Liver (tissue), 9 donors: ENCODE measurements around the gene ZKSCAN4. TPM values are rescaled to one million over a fixed set of nuclear protein-coding genes. Genes with fewer than 3 reads are reported as not detected.

ENCODE experiments used
- DNase-seq: peaks from one replicate; pipeline ENCODE4 v3.0.0-alpha.2; 2017; ENCODE audit warnings: low spot score
- H3K27ac ChIP-seq, 2 donors: one replicate each; pipeline ENCODE4 v1.7.0; 2013; ENCODE audit warnings: inconsistent platforms in 2 of 2, low read length in 2 of 2, control low read depth in 1 of 2, low read depth in 1 of 2, mild to moderate bottlenecking in 1 of 2
- H3K27me3 ChIP-seq, 4 donors: one replicate each; pipeline versions ENCODE4 v1.6.1 to v1.7.0; 2013; ENCODE audit warnings: low read length in 3 of 4, inconsistent platforms in 1 of 4, mild to moderate bottlenecking in 1 of 4, moderate library complexity in 1 of 4; ENCODE audit not compliant: control insufficient read depth in 4 of 4, insufficient read depth in 4 of 4
- H3K36me3 ChIP-seq, 4 donors: one replicate each; pipeline versions ENCODE4 v1.6.1 to v1.7.0; 2013; ENCODE audit warnings: low read length in 3 of 4, mild to moderate bottlenecking in 3 of 4, low read depth in 1 of 4, moderate library complexity in 1 of 4; ENCODE audit not compliant: control insufficient read depth in 4 of 4, insufficient read depth in 3 of 4
- H3K4me1 ChIP-seq, 4 donors: one replicate each; pipeline versions ENCODE4 v1.6.1 to v1.7.0; 2013; ENCODE audit warnings: low read length in 3 of 4, mild to moderate bottlenecking in 3 of 4, moderate library complexity in 1 of 4; ENCODE audit not compliant: control insufficient read depth in 4 of 4, insufficient read depth in 4 of 4
- H3K4me3 ChIP-seq, 3 donors: one replicate each; pipeline versions ENCODE4 v1.6.1 to v1.7.0; 2013; ENCODE audit warnings: low read length in 3 of 3, control low read depth in 1 of 3, low read depth in 1 of 3, mild to moderate bottlenecking in 1 of 3
- H3K9ac ChIP-seq, 2 donors: one replicate each; pipeline ENCODE4 v1.7.0; 2013; ENCODE audit warnings: low read length in 2 of 2, mild to moderate bottlenecking in 2 of 2, moderate library complexity in 2 of 2, control low read depth in 1 of 2, low read depth in 1 of 2
- H3K9me3 ChIP-seq, 4 donors: one replicate each; pipeline versions ENCODE4 v1.6.1 to v1.7.0; 2013; ENCODE audit warnings: low read length in 3 of 4; ENCODE audit not compliant: control insufficient read depth in 4 of 4
- EGR1 ChIP-seq, 2 donors: IDR thresholded peaks; 2 replicates each; pipeline ENCODE4 v1.6.1; 2016 to 2018; ENCODE audit warnings: antibody characterized with exemption in 2 of 2, low read depth in 2 of 2
- FOXA1 ChIP-seq: IDR thresholded peaks from 2 replicates; pipeline ENCODE4 v1.6.1; 2016; ENCODE audit warnings: antibody characterized with exemption
- FOXA2 ChIP-seq: IDR thresholded peaks from 2 replicates; pipeline ENCODE4 v1.6.1; 2016; ENCODE audit warnings: antibody characterized with exemption
- GABPA ChIP-seq, 2 donors: IDR thresholded peaks in 1 of 2; conservative IDR thresholded peaks in 1 of 2; 2 replicates each; pipeline ENCODE4 v1.6.1; 2016; ENCODE audit warnings: antibody characterized with exemption in 2 of 2, mild to moderate bottlenecking in 1 of 2, moderate library complexity in 1 of 2
- HNF4A ChIP-seq, 2 donors: conservative IDR thresholded peaks; 2 replicates each; pipeline ENCODE4 v1.6.1; 2016; ENCODE audit warnings: antibody characterized with exemption in 2 of 2, mild to moderate bottlenecking in 2 of 2
- HNF4G ChIP-seq: IDR thresholded peaks from 2 replicates; pipeline ENCODE4 v1.6.1; 2016; ENCODE audit warnings: antibody characterized with exemption
- JUND ChIP-seq, 2 donors: IDR thresholded peaks; 2 replicates each; pipeline ENCODE4 v1.6.1; 2016; ENCODE audit warnings: antibody characterized with exemption in 2 of 2
- NR2F2 ChIP-seq: IDR thresholded peaks from 2 replicates; pipeline ENCODE4 v1.6.1; 2016; ENCODE audit warnings: antibody characterized with exemption
- RAD21 ChIP-seq, 2 donors: IDR thresholded peaks; 2 replicates each; pipeline ENCODE4 v1.6.1; 2016; ENCODE audit warnings: antibody characterized with exemption in 2 of 2, mild to moderate bottlenecking in 2 of 2
- RXRA ChIP-seq, 2 donors: IDR thresholded peaks; 2 replicates each; pipeline ENCODE4 v1.6.1; 2017 to 2018; ENCODE audit warnings: antibody characterized with exemption in 2 of 2, mild to moderate bottlenecking in 1 of 2
- SP1 ChIP-seq: IDR thresholded peaks from 2 replicates; pipeline ENCODE4 v1.6.1; 2018; ENCODE audit warnings: antibody characterized with exemption, mild to moderate bottlenecking
- TAF1 ChIP-seq: conservative IDR thresholded peaks from 2 replicates; pipeline ENCODE4 v1.6.1; 2016; ENCODE audit warnings: antibody characterized with exemption, mild to moderate bottlenecking
- YY1 ChIP-seq: IDR thresholded peaks from 2 replicates; pipeline ENCODE4 v1.6.1; 2016; ENCODE audit warnings: antibody characterized with exemption, mild to moderate bottlenecking
- WGBS: extraction: QIAGEN DNeasy Blood & Tissue Kit; methylation state at CpG from one replicate; pipeline ENCODE4 v1.1.7; 2013; 5-methylcytosine and 5-hydroxymethylcytosine counted together
- polyA plus RNA-seq, 2 donors: library from polyadenylated mRNA; stranded (reverse) in 1 of 2; unstranded in 1 of 2; fragments of 200-250 nt in 1 of 2; fragments of >200 nt in 1 of 2; fragmentation: Nextera tagmentation in 1 of 2; extraction: Ambion mirVana in 1 of 2; gene quantifications; one replicate each; pipeline versions ENCODE4 v1.2.1 to v1.2.3, GENCODE V29; 2013 to 2015
- total RNA-seq, 2 donors: library from RNA; depleted of rRNA; stranded (reverse); fragments of >200 nt; gene quantifications; one replicate each; pipeline ENCODE4 v1.2.3, GENCODE V29; 2014
- TF ChIP-seq, protein P1 (sequence below): IDR thresholded peaks from 2 replicates; pipeline ENCODE4 v1.6.1; 2016; ENCODE audit warnings: antibody characterized with exemption
- TF ChIP-seq, protein P2 (sequence below): IDR thresholded peaks from 2 replicates; pipeline ENCODE4 v1.6.1; 2016; ENCODE audit warnings: antibody characterized with exemption
- TF ChIP-seq, protein P3 (sequence below): IDR thresholded peaks from 2 replicates; pipeline ENCODE4 v1.6.1; 2016; ENCODE audit warnings: antibody characterized with exemption, mild to moderate bottlenecking
- TF ChIP-seq, protein P4 (sequence below): fragments of 150-350 bp; IDR thresholded peaks from 2 replicates; pipeline ENCODE4 v1.5.1; 2017; ENCODE audit warnings: improper control_type of control experiment, low read depth, low read length; ENCODE audit not compliant: missing input control
- TF ChIP-seq, protein P5 (sequence below): IDR thresholded peaks from 2 replicates; pipeline ENCODE4 v1.6.1; 2016; ENCODE audit warnings: antibody characterized with exemption
- donor health status: healthy.
- donor health status: healthy.
- donor health status: healthy.
- donor health status: healthy.
- donor health status: healthy.

Gene ZKSCAN4
- 1 to 10 TPM; 3.3 to 4.7 TPM for total RNA-seq
- polyA plus RNA-seq: 1 to 10 TPM; 1.4 to 1.8 TPM

DNA sequence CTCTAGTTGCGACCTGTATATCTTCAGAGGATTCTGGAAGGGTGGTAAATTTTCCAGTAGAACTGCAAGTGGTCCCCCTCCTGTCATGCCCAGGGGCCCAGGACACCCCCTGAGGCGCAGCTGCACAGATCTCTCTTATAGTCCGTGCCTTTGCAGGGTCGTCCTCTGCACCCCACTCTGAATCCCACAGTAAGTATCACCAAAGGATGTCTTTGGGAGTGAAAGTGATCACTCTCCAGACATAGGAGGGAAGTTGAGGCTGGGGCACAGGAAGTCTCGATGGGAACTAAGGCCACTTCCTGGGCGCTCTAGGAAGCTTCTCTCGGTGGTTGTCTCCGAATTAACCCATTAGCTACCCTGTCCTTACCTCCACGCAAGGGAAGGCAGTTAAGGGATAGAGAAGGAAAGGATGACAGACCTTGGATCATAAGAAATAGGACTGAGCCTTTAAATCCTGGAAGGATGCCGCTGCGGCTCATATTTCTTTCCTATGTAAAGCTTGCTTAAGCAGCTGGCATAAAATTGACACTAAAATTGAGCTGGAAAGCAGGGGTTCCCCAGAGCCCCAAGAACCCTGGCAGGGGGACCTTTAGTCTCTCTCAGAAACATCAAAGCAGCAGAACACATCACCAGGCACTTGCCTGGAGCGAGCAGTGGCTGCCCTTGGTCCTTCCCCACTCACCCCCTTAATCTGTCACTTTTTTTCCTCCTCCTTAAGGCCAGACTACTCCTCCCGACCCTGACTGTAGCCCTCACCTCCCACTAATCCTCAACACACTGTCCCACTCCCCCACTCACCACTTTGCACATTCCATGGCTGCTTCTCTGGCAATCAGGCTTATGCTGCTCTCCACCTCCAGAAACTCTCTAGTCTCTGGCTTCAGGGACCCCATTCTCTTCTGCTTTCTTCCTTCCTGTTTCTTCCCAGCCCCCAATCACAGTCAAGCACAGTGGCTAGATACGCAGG lies at the start of gene ZKSCAN4:
Gene ZKSCAN4 (minus strand): TSS at position 261 of the 967 bp plus-strand sequence. CDS start 289 bp downstream, outside the sequence.
- peak within 1 kb of the TSS; percentile 68 to 84 (median 75) for H3K4me3 ChIP-seq
- no peak within 1 kb of the TSS for H3K27ac ChIP-seq

More for the DNA sequence above, at the start of gene ZKSCAN4:
- TF ChIP-seq, protein P1, sequence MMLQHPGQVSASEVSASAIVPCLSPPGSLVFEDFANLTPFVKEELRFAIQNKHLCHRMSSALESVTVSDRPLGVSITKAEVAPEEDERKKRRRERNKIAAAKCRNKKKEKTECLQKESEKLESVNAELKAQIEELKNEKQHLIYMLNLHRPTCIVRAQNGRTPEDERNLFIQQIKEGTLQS: peak; percentile 24
- TF ChIP-seq GABPA (IDR thresholded peaks at IDR 0.05 in 1 of 2, conservative IDR thresholded peaks at IDR 0.05 in 1 of 2) (peak; percentile 99), TAF1 (no peak), SP1 (peak; percentile 37), RXRA (IDR thresholded peaks at IDR 0.05) (peak; percentile 21 to 45), JUND (IDR thresholded peaks at IDR 0.05) (peak in 1 of 2 donors; percentile 59), FOXA2 (no peak), FOXA1 (no peak), EGR1 (IDR thresholded peaks at IDR 0.05; ENCODE audit: low read depth in 2 of 2) (peak; percentile 65 to 68), NR2F2 (no peak), HNF4G (no peak), RAD21 (IDR thresholded peaks at IDR 0.05) (peak; percentile 62 to 71), YY1 (peak; percentile 66), HNF4A (conservative IDR thresholded peaks at IDR 0.05) (peak; percentile 33 to 40)
- TF ChIP-seq, protein P2, sequence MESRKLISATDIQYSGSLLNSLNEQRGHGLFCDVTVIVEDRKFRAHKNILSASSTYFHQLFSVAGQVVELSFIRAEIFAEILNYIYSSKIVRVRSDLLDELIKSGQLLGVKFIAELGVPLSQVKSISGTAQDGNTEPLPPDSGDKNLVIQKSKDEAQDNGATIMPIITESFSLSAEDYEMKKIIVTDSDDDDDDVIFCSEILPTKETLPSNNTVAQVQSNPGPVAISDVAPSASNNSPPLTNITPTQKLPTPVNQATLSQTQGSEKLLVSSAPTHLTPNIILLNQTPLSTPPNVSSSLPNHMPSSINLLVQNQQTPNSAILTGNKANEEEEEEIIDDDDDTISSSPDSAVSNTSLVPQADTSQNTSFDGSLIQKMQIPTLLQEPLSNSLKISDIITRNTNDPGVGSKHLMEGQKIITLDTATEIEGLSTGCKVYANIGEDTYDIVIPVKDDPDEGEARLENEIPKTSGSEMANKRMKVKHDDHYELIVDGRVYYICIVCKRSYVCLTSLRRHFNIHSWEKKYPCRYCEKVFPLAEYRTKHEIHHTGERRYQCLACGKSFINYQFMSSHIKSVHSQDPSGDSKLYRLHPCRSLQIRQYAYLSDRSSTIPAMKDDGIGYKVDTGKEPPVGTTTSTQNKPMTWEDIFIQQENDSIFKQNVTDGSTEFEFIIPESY: peak; percentile 52
- TF ChIP-seq, protein P3, sequence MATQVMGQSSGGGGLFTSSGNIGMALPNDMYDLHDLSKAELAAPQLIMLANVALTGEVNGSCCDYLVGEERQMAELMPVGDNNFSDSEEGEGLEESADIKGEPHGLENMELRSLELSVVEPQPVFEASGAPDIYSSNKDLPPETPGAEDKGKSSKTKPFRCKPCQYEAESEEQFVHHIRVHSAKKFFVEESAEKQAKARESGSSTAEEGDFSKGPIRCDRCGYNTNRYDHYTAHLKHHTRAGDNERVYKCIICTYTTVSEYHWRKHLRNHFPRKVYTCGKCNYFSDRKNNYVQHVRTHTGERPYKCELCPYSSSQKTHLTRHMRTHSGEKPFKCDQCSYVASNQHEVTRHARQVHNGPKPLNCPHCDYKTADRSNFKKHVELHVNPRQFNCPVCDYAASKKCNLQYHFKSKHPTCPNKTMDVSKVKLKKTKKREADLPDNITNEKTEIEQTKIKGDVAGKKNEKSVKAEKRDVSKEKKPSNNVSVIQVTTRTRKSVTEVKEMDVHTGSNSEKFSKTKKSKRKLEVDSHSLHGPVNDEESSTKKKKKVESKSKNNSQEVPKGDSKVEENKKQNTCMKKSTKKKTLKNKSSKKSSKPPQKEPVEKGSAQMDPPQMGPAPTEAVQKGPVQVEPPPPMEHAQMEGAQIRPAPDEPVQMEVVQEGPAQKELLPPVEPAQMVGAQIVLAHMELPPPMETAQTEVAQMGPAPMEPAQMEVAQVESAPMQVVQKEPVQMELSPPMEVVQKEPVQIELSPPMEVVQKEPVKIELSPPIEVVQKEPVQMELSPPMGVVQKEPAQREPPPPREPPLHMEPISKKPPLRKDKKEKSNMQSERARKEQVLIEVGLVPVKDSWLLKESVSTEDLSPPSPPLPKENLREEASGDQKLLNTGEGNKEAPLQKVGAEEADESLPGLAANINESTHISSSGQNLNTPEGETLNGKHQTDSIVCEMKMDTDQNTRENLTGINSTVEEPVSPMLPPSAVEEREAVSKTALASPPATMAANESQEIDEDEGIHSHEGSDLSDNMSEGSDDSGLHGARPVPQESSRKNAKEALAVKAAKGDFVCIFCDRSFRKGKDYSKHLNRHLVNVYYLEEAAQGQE: no peak
- TF ChIP-seq, protein P4, sequence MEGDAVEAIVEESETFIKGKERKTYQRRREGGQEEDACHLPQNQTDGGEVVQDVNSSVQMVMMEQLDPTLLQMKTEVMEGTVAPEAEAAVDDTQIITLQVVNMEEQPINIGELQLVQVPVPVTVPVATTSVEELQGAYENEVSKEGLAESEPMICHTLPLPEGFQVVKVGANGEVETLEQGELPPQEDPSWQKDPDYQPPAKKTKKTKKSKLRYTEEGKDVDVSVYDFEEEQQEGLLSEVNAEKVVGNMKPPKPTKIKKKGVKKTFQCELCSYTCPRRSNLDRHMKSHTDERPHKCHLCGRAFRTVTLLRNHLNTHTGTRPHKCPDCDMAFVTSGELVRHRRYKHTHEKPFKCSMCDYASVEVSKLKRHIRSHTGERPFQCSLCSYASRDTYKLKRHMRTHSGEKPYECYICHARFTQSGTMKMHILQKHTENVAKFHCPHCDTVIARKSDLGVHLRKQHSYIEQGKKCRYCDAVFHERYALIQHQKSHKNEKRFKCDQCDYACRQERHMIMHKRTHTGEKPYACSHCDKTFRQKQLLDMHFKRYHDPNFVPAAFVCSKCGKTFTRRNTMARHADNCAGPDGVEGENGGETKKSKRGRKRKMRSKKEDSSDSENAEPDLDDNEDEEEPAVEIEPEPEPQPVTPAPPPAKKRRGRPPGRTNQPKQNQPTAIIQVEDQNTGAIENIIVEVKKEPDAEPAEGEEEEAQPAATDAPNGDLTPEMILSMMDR: no peak
- TF ChIP-seq, protein P5, sequence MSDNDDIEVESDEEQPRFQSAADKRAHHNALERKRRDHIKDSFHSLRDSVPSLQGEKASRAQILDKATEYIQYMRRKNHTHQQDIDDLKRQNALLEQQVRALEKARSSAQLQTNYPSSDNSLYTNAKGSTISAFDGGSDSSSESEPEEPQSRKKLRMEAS: peak; percentile 87
- Histone ChIP-seq H3K9ac (peak within 1 kb of the TSS; percentile 48 to 64), H3K36me3 (peaks cover 0 to 15% (median 7%) of the 10 kb centered on the region in 4 donors), H3K4me1 (peaks cover 0 to 23% (median 14%) of the 10 kb centered on the region in 4 donors), H3K27me3 (no peaks in the 10 kb centered on the region), H3K9me3 (no peaks in the 10 kb centered on the region)
- 10% methylated on average over 14 of the region's 14 CpGs for WGBS
- DNase-seq: peak; percentile 83
